ENCODE results near the gene RFC5.
"Not testable (repeated sequence)": the region's sequence is repeated elsewhere in the genome, so short reads cannot be mapped to it uniquely, and the experiment has no call there.

RFC5 gene

GRCh38 chr12:118053071-118053985 is 36.8 kb downstream of the RFC5 start:
- DNase-seq = no peak

GRCh38 chr12:118055144-118055557 is 38.6 kb downstream of the RFC5 start:
- DNase-seq = no peak

- DNase-seq = no peak
Measured at GRCh38 chr12:118055865-118056773, 39.6 kb downstream of the RFC5 start.

GRCh38 chr12:118058227-118058626 is 41.7 kb downstream of the RFC5 start:
- DNase-seq = no peak

GRCh38 chr12:118058881-118059280 is 42.4 kb downstream of the RFC5 start:
- no peak for DNase-seq

GRCh38 chr12:118059341-118060191 is 43.1 kb downstream of the RFC5 start:
- DNase-seq = no peak

GRCh38 chr12:118060301-118061010 is 44.0 kb downstream of the RFC5 start:
- DNase-seq = no peak

- DNase-seq = no peak
Measured at GRCh38 chr12:118061011-118061872, 44.7 kb downstream of the RFC5 start, which contains the start of gene WSB2. TSS of gene WSB2 (minus strand) at chr12:118061179. CDS start at chr12:118061048, 131 bp downstream.

GRCh38 chr12:118061873-118062843 is 45.7 kb downstream of the RFC5 start:
- DNase-seq = no peak

GRCh38 chr12:118063576-118064391 is 47.3 kb downstream of the RFC5 start:
- DNase-seq = no peak

GRCh38 chr12:118064608-118065007 is 48.1 kb downstream of the RFC5 start:
- no peak for DNase-seq

- DNase-seq = no peak
Measured at GRCh38 chr12:118065380-118065779, 48.9 kb downstream of the RFC5 start.

GRCh38 chr12:118068445-118068844 is 51.9 kb downstream of the RFC5 start:
- DNase-seq = no peak

GRCh38 chr12:118070650-118071049 is 54.1 kb downstream of the RFC5 start:
- DNase-seq = no peak

GRCh38 chr12:118073768-118074167 is 57.3 kb downstream of the RFC5 start:
- DNase-seq = no peak

- not testable (repeated sequence) for DNase-seq
Measured at GRCh38 chr12:118081521-118081920, 65.0 kb downstream of the RFC5 start.

Data from GOT3 (cell line).